GM12891 (cell line): ENCODE results near the gene HMG20A.

ENCODE experiments used
- DNase-seq: peaks from one replicate; pipeline ENCODE4 v3.0.0; 2011; ENCODE audit warnings: low spot score; ENCODE audit not compliant: insufficient read length
- FAIRE-seq: peaks from 2 replicates; lab custom pipeline; 2011; peaks lifted over from hg19 to GRCh38; lab: Jason Lieb, UNC
- PAX5 ChIP-seq: IDR thresholded peaks from 2 replicates; pipeline ENCODE4 v1.6.1; 2011; ENCODE audit warnings: low read length, moderate library complexity, mild to moderate bottlenecking; ENCODE audit not compliant: insufficient read depth, severe bottlenecking
- POLR2A ChIP-seq: IDR thresholded peaks from 2 replicates; pipeline ENCODE4 v1.6.1; 2011; ENCODE audit warnings: low read depth, low read length, control low read depth
- POLR2AphosphoS5 ChIP-seq: IDR thresholded peaks from 2 replicates; pipeline ENCODE4 v1.6.1; 2011; ENCODE audit warnings: low read depth, low read length, control low read depth
- POU2F2 ChIP-seq: IDR thresholded peaks from 2 replicates; pipeline ENCODE4 v1.6.1; 2011; ENCODE audit warnings: low read depth, mild to moderate bottlenecking, control low read depth, low read length, moderate library complexity
- SPI1 ChIP-seq: IDR thresholded peaks from 2 replicates; pipeline ENCODE4 v1.6.1; 2011; ENCODE audit warnings: low read depth, low read length, control low read depth
- TAF1 ChIP-seq: IDR thresholded peaks from 2 replicates; pipeline ENCODE4 v1.6.1; 2011; ENCODE audit warnings: low read depth, low read length, control low read depth

Gene HMG20A

GRCh38 chr15:77416148-77416455 is 4.6 kb upstream of the HMG20A start:
- FAIRE-seq (no peak), DNase-seq (no peak)
- no peak for TF ChIP-seq POLR2A
- TF ChIP-seq PAX5: no peak
- TF ChIP-seq SPI1: no peak
- no peak for TF ChIP-seq TAF1
- no peak for TF ChIP-seq POU2F2
- TF ChIP-seq POLR2AphosphoS5: no peak

DNA sequence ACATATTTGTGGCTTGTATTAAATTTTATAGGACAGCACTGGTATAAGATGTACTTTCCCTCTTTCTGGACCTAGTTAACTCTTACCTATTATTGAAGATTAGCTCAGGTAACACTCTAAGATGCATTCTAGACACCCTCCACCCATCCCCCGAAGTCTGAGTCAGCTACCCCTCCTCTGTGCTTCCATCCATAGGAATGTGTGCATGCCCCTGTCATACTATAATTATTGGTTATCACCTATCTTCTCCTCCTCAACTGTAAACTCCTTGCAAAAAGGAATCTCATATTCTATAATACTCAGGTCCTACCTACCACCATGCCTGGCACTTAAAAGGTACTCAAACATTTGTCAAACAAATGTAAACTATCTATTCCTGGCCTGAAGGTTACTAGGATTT is 3.7 kb upstream of the HMG20A start:
- TF ChIP-seq POLR2AphosphoS5 (no peak), POU2F2 (no peak), POLR2A (no peak), PAX5 (no peak), TAF1 (no peak), SPI1 (no peak)
- FAIRE-seq: no peak
- no peak for DNase-seq

DNA sequence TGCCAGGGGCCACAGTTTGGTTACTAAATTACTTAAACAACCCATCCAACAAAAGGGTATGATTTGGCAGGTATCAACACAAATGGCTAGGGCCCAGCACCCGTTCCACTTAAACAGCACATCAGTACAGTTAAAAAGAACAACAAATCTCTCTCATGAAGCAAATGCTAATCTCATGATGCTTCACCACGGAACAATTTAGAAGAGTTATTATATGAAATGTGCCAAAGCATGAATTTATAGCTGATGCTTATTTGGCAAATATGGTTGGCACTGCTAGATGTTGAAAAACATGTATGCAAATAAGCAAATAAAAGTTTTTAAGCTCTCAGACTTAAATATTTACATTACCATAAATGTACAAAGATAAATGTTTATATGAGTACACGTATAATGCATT is 3.1 kb upstream of the HMG20A start:
- TF ChIP-seq PAX5 (no peak), SPI1 (no peak), TAF1 (no peak), POLR2AphosphoS5 (no peak), POLR2A (no peak), POU2F2 (no peak)
- DNase-seq: no peak
- no peak for FAIRE-seq

DNA sequence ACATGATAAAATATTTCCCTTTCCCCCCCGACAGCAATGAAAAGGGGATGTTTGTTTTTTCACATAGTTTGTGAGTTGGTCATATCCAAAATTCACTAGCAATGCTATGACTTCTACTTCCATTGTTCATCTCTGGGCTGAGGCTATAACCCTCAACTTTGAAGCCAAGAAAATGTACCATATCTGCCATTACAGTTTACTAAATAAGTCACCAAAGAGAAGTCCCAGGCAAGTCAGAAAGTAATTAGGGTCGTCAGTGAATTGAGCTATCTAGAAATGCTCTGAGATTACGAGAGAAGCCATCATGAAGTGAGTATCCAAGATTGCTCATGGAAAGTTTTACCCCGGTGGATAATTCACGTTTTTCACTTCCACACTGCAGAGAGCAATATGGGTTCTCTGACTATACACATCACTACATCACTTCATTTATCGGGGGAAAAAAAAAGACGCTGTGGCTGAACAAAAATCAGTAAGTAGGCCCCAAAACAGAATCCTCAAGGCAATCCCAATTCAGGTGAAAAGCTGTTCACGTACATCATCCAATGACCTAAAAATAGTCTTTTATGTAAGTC is 2.2 kb upstream of the HMG20A start:
- no peak for FAIRE-seq
- no peak for TF ChIP-seq PAX5
- TF ChIP-seq POLR2AphosphoS5: no peak
- no peak for TF ChIP-seq POU2F2
- no peak for TF ChIP-seq SPI1
- no peak for TF ChIP-seq POLR2A
- no peak for TF ChIP-seq TAF1
- DNase-seq: no peak

DNA sequence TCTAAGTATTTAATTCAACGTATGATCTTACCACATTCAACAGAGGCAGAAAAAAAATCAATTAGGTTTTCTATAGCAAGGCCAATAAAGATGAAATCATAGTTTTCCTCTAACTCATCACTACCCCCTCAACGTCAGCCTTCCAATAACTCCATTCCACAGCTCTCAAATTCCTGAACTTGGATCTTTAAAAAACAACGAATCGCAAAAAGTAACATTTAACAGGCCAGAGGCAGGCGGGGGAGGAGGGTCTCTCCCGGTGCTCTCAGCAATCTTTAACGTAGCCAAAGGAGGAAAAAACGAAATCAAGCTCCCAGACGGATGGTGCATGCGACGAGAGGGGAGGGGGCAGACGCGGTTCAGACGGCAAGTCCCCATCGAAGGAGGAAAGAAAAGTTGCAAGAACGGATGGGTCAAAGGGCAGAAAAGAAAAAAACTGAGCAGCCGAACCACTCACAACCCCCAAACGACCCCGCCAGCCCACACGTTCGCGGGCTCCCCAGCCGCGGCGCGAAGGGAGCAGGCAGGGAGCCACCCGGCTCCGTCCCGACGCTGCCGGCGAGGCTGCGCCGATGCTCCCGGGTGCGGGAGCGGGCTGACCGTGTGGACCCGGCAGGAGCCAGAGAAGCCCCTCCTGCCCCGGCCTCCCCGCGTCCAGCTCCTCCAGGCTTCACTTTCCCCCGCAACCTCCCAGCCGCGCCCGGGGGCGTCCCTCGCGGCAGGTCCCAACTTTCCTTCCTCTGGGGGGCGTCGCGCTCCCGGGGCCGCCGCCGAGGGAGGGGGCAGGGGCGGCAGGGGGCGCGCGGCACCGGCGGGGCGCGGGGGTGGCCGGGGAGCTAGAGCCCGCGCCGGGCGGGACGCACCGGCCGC is 1.5 kb upstream of the HMG20A start:
- DNase-seq (peak; percentile 28), FAIRE-seq (peak; percentile 70)

GRCh38 chr15:77419836-77420609 is 665 bp upstream of the HMG20A start, which contains the start of gene PEAK1:
Gene PEAK1, minus strand, starts transcription at chr15:77420104. Its CDS starts 238,178 bp downstream, at chr15:77181926.
- TF ChIP-seq POLR2A: peak; percentile 51; the same call in 1 of the 2 replicates
- no peak for TF ChIP-seq SPI1
- no peak for TF ChIP-seq POU2F2
- TF ChIP-seq POLR2AphosphoS5: no peak; the same call in 1 of the 2 replicates
- peak; percentile 52; the same call in 1 of the 2 replicates for TF ChIP-seq TAF1
- TF ChIP-seq PAX5: no peak
- DNase-seq (peak; percentile 82), FAIRE-seq (peak; percentile 97)

More for the DNA sequence above, 1.5 kb upstream of the HMG20A start:
- TF ChIP-seq POU2F2: no peak
- TF ChIP-seq POLR2AphosphoS5: no peak
- TF ChIP-seq SPI1: no peak
- no peak for TF ChIP-seq POLR2A
- no peak for TF ChIP-seq TAF1
- TF ChIP-seq PAX5: no peak

DNA sequence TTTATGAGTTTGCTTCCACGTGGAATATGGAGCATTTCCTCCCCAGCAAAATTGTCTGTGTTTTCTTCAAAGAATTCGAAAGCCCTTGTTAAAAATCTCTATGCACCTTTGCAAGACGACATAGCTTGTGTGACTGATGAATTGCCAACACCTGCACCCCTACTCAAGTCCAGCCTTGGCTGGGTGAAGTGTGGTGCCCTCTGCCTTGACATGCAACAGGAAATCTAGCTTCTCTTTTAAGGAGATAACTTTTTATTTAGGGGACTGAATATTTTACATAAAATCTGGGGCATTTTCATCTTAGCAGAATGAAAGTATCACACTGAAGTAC is 647 bp downstream of the HMG20A start:
- TF ChIP-seq PAX5 (no peak), POLR2AphosphoS5 (no peak), POU2F2 (no peak), TAF1 (no peak), SPI1 (no peak), POLR2A (no peak)
- DNase-seq (no peak), FAIRE-seq (peak; percentile 76)

GRCh38 chr15:77425104-77425503 is 4.4 kb downstream of the HMG20A start:
- TF ChIP-seq TAF1 (no peak), POLR2A (no peak), POU2F2 (no peak), POLR2AphosphoS5 (no peak), SPI1 (no peak), PAX5 (no peak)
- no peak for FAIRE-seq
- DNase-seq: no peak

DNA sequence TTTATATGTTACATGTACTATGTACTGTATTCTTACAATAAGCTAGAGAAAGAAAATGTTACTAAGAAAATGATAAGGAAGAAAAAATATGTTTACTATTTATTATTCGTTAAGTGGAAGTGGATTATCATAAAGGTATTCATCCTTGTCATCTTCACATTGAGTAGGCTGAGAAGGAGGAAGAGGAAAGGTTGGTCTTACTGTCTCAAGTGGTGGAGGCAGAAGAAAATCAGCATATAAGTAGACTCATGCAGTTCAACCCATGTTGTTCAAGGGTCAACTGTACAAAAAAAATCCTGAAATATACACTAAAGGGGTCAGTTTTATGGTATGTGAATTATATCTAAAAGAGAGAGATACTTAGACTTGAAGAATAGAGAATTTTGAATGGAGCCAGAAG is 5.7 kb downstream of the HMG20A start:
- FAIRE-seq: no peak
- DNase-seq: no peak
- TF ChIP-seq PAX5 (no peak), POLR2AphosphoS5 (no peak), POLR2A (no peak), TAF1 (no peak), SPI1 (no peak), POU2F2 (no peak)

DNA sequence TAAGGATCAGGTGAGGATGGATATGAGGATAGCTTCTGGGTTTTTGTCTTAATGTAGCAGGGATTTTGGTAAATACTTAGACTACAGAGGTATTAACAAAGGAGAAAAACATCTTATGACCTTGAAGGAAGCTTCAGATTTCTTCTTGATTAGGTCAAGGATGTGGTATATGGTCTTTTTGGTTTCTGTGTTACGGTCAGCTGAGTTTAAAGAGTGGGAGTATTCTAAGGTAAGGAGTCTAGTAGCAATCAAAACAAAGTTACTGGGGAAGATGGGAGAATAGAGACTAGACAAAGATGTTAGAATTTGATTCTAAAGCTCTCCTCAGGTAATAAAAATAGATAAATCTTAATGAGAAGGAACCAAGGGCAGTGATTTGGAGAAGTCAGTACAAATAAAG is 6.2 kb downstream of the HMG20A start:
- DNase-seq (no peak), FAIRE-seq (peak; percentile 23)
- TF ChIP-seq POU2F2 (no peak), PAX5 (peak; percentile 60)

GRCh38 chr15:77430213-77430612 is 9.5 kb downstream of the HMG20A start:
- DNase-seq (no peak), FAIRE-seq (no peak)
- TF ChIP-seq POLR2AphosphoS5 (no peak), PAX5 (no peak), TAF1 (no peak)

GRCh38 chr15:77430652-77431051 is 10.0 kb downstream of the HMG20A start:
- FAIRE-seq (no peak), DNase-seq (no peak)
- TF ChIP-seq POLR2A: no peak
- TF ChIP-seq PAX5: no peak
- no peak for TF ChIP-seq POU2F2
- TF ChIP-seq POLR2AphosphoS5: no peak
- TF ChIP-seq TAF1: no peak
- TF ChIP-seq SPI1: no peak
